Gastrocnemius medialis (tissue), 4 donors: Measurements from ENCODE around the gene SLC30A2.

ENCODE experiments used
- POLR2A ChIP-seq, 2 donors: fragments of 450-650 bp; IDR thresholded peaks; one replicate each; pipeline ENCODE4 v1.6.1; 2017; ENCODE audit warnings: antibody characterized with exemption in 2 of 2, mild to moderate bottlenecking in 2 of 2, moderate library complexity in 2 of 2
- TF ChIP-seq, protein P1 (sequence below), 5 experiments: fragments of 450-650 bp in 3 of 5; fragments of 200-600 bp in 2 of 5; sonication (generic) in 2 of 5; IDR thresholded peaks in 4 of 5; conservative IDR thresholded peaks in 1 of 5; 1 replicate in 4 of 5; 2 replicates in 1 of 5; pipeline ENCODE4 v1.5.1; 2016 to 2019; ENCODE audit warnings: antibody characterized with exemption in 5 of 5, mild to moderate bottlenecking in 3 of 5, moderate library complexity in 3 of 5

DNA sequence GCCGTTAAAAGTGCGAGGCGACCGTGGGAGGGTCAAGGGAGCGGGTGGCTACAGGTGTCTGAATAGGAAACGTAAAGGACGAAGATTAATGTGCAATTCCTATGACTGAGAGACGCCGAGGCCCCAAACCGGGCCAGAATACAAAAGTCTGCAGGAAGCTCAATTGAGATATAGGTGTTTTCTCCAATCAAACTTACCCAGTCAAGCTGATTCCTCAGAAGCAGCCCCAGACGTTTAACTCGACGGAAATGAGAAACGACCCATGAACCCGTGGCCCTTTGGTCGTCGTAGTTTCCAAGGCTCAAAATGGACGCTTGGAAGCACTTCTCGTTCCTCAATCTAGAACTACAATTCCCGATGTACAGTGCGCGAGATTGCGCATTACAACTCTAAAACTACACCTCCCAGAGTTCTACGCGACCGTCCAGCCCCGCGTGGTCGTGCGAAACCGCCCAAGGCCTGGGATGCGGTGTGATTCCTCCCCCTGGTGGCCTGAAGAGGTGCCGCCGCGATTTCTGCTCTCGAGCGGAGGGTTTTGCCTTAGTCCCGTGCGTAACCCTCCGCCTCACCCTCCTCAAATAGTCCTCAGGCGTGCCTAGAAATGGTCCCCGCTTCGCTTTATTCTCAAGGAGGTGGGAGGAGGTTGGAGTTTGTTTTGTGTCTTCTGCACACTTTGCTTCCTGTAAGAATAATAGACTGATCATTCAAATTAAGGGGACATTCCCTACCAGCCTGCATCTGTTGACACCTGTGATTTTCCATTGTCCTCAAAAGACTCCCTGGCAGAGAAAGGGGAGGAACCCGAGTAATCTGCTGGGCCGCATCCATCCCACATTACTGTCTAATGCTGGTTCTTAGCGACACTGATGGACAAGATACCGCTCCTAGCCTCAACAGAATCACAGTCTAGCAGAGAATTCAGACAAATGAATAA is 47.8 kb downstream of the SLC30A2 start, which contains the start of gene PAFAH2:
- TF ChIP-seq POLR2A (IDR thresholded peaks at IDR 0.05): peak in 1 of 2 donors; percentile 63
- TF ChIP-seq, protein P1, sequence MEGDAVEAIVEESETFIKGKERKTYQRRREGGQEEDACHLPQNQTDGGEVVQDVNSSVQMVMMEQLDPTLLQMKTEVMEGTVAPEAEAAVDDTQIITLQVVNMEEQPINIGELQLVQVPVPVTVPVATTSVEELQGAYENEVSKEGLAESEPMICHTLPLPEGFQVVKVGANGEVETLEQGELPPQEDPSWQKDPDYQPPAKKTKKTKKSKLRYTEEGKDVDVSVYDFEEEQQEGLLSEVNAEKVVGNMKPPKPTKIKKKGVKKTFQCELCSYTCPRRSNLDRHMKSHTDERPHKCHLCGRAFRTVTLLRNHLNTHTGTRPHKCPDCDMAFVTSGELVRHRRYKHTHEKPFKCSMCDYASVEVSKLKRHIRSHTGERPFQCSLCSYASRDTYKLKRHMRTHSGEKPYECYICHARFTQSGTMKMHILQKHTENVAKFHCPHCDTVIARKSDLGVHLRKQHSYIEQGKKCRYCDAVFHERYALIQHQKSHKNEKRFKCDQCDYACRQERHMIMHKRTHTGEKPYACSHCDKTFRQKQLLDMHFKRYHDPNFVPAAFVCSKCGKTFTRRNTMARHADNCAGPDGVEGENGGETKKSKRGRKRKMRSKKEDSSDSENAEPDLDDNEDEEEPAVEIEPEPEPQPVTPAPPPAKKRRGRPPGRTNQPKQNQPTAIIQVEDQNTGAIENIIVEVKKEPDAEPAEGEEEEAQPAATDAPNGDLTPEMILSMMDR (IDR thresholded peaks at IDR 0.05 in 4 of 5, conservative IDR thresholded peaks at IDR 0.05 in 1 of 5): peak; percentile 94 to 100 (median 99)
